HEK293 (cell line): Measurements from ENCODE around the gene IGDCC3.
A peak's percentile ranks its signal among the peaks of the same experiment; 100 is the strongest.

Experiments used
- CTCF ChIA-PET: fragments of 350-600 bp; formaldehyde crosslinking; extraction: SDS; loops from one replicate; lab custom pipeline; 2021; ENCODE audit warnings: antibody characterized with exemption; lab: Yijun Ruan, JAX
- POLR2A ChIA-PET: fragments of 300-600 bp; formaldehyde crosslinking; extraction: SDS; loops from one replicate; lab custom pipeline; 2020; ENCODE audit warnings: antibody characterized with exemption, inconsistent platforms; lab: Yijun Ruan, JAX
- H3K27ac ChIP-seq: fragments of 200-500 bp; sonication (Bioruptor generic); 2 replicates; pipeline ENCODE4 v1.5.1; 2014; ENCODE audit warnings: low read depth, low read length, control low read depth, inconsistent platforms; ENCODE audit errors: extremely low read depth
- H3K36me3 ChIP-seq, 2 experiments: fragments of 200-500 bp in 1 of 2; sonication (Bioruptor generic) in 1 of 2; 1 replicate in 1 of 2; 2 replicates in 1 of 2; pipeline ENCODE4 v1.5.1; 2014 to 2017; ENCODE audit warnings: inconsistent platforms in 2 of 2, low read length in 2 of 2; ENCODE audit not compliant: control insufficient read depth in 2 of 2, insufficient read depth in 1 of 2
- H3K4me1 ChIP-seq: fragments of 200-500 bp; sonication (Bioruptor generic); 2 replicates; pipeline ENCODE4 v1.5.1; 2014; ENCODE audit warnings: mild to moderate bottlenecking, low read length, inconsistent platforms; ENCODE audit not compliant: control insufficient read depth, insufficient read depth
- H3K4me3 ChIP-seq: 2 replicates; pipeline ENCODE4 v1.5.1; 2011; ENCODE audit warnings: low read depth, mild to moderate bottlenecking, control low read depth, low read length, moderate library complexity
- H3K9me3 ChIP-seq: fragments of 200-500 bp; sonication (Bioruptor generic); 2 replicates; pipeline ENCODE4 v1.5.1; 2014; ENCODE audit warnings: low read depth, low read length, inconsistent platforms; ENCODE audit not compliant: control insufficient read depth, insufficient read depth
- CTCF ChIP-seq: fragments of 450-650 bp; formaldehyde crosslinking; IDR thresholded peaks from 2 replicates; pipeline ENCODE4 v1.5.1; 2016; ENCODE audit warnings: missing biosample characterization, missing genetic modification characterization
- EGR2 ChIP-seq: fragments of 450-650 bp; formaldehyde crosslinking; IDR thresholded peaks from 2 replicates; pipeline ENCODE4 v1.5.1; 2016; ENCODE audit warnings: low read depth, missing biosample characterization, missing genetic modification characterization
- GLIS1 ChIP-seq: fragments of 450-650 bp; formaldehyde crosslinking; IDR thresholded peaks from 2 replicates; pipeline ENCODE4 v1.5.1; 2016; ENCODE audit warnings: missing biosample characterization, missing genetic modification characterization
- IKZF3 ChIP-seq: fragments of 450-650 bp; IDR thresholded peaks from 2 replicates; pipeline ENCODE4 v1.5.0; 2018; ENCODE audit warnings: missing biosample characterization, mild to moderate bottlenecking, missing genetic modification characterization, moderate library complexity
- KLF1 ChIP-seq: fragments of 450-650 bp; formaldehyde crosslinking; IDR thresholded peaks from 2 replicates; pipeline ENCODE4 v1.5.1; 2016; ENCODE audit warnings: missing biosample characterization, missing genetic modification characterization
- KLF17 ChIP-seq: fragments of 450-650 bp; formaldehyde crosslinking; IDR thresholded peaks from 2 replicates; pipeline ENCODE4 v1.5.1; 2016; ENCODE audit warnings: missing biosample characterization, missing genetic modification characterization
- KLF8 ChIP-seq: fragments of 450-650 bp; formaldehyde crosslinking; IDR thresholded peaks from 2 replicates; pipeline ENCODE4 v1.5.1; 2016; ENCODE audit warnings: missing biosample characterization, missing genetic modification characterization
- PRDM1 ChIP-seq: fragments of 450-650 bp; formaldehyde crosslinking; IDR thresholded peaks from 2 replicates; pipeline ENCODE4; 2016; ENCODE audit warnings: missing biosample characterization, missing genetic modification characterization
- SP2 ChIP-seq: fragments of 450-650 bp; formaldehyde crosslinking; IDR thresholded peaks from 2 replicates; pipeline ENCODE4 v1.5.1; 2016; ENCODE audit warnings: missing biosample characterization, missing genetic modification characterization
- TSHZ1 ChIP-seq: fragments of 450-650 bp; formaldehyde crosslinking; IDR thresholded peaks from 2 replicates; pipeline ENCODE4 v1.5.1; 2016; ENCODE audit warnings: missing biosample characterization, missing genetic modification characterization, borderline replicate concordance
- WT1 ChIP-seq: fragments of 450-650 bp; formaldehyde crosslinking; IDR thresholded peaks from 2 replicates; pipeline ENCODE4 v1.5.1; 2016; ENCODE audit warnings: missing biosample characterization, missing genetic modification characterization
- YY1 ChIP-seq: fragments of 450-650 bp; formaldehyde crosslinking; IDR thresholded peaks from 2 replicates; pipeline ENCODE4 v1.5.1; 2018; ENCODE audit warnings: missing biosample characterization, missing genetic modification characterization
- YY2 ChIP-seq: fragments of 450-650 bp; formaldehyde crosslinking; IDR thresholded peaks from 2 replicates; pipeline ENCODE4 v1.5.1; 2016; ENCODE audit warnings: missing biosample characterization, missing genetic modification characterization
- ZBTB20 ChIP-seq: fragments of 450-650 bp; formaldehyde crosslinking; IDR thresholded peaks from 2 replicates; pipeline ENCODE4 v1.5.1; 2016; ENCODE audit warnings: missing biosample characterization, missing genetic modification characterization
- ZBTB26 ChIP-seq: fragments of 450-650 bp; formaldehyde crosslinking; optimal IDR thresholded peaks from 2 replicates; pipeline ENCODE3; 2016; ENCODE audit warnings: missing biosample characterization, mild to moderate bottlenecking, missing genetic modification characterization
- ZBTB48 ChIP-seq: fragments of 450-650 bp; formaldehyde crosslinking; IDR thresholded peaks from 2 replicates; pipeline ENCODE4 v1.5.1; 2016; ENCODE audit warnings: missing biosample characterization, missing genetic modification characterization
- ZIC2 ChIP-seq: fragments of 450-650 bp; formaldehyde crosslinking; IDR thresholded peaks from 2 replicates; pipeline ENCODE4 v1.5.1; 2016; ENCODE audit warnings: missing biosample characterization, missing genetic modification characterization
- ZNF324 ChIP-seq: fragments of 450-650 bp; formaldehyde crosslinking; IDR thresholded peaks from 2 replicates; pipeline ENCODE4 v1.5.1; 2016; ENCODE audit warnings: missing biosample characterization, missing genetic modification characterization
- ZNF366 ChIP-seq: fragments of 450-650 bp; formaldehyde crosslinking; conservative IDR thresholded peaks from 2 replicates; pipeline ENCODE4 v1.5.1; 2016; ENCODE audit warnings: missing biosample characterization, missing genetic modification characterization
- ZNF423 ChIP-seq: fragments of 450-650 bp; formaldehyde crosslinking; IDR thresholded peaks from 2 replicates; pipeline ENCODE4 v1.5.1; 2016; ENCODE audit warnings: missing biosample characterization, missing genetic modification characterization
- ZNF529 ChIP-seq: fragments of 450-650 bp; formaldehyde crosslinking; IDR thresholded peaks from 2 replicates; pipeline ENCODE4 v1.5.1; 2017; ENCODE audit warnings: missing genetic modification characterization, missing biosample characterization; ENCODE audit not compliant: insufficient replicate concordance
- ZNF561 ChIP-seq: fragments of 450-650 bp; IDR thresholded peaks from 2 replicates; pipeline ENCODE4 v1.5.1; 2018; ENCODE audit warnings: missing biosample characterization, missing genetic modification characterization, borderline replicate concordance
- ZNF596 ChIP-seq: fragments of 450-650 bp; IDR thresholded peaks from 2 replicates; pipeline ENCODE4 v1.5.0; 2018; ENCODE audit warnings: missing biosample characterization, mild to moderate bottlenecking, missing genetic modification characterization, moderate library complexity
- ZNF701 ChIP-seq: fragments of 450-650 bp; formaldehyde crosslinking; IDR thresholded peaks from 2 replicates; pipeline ENCODE4 v1.5.1; 2016; ENCODE audit warnings: missing biosample characterization, missing genetic modification characterization
- ZNF707 ChIP-seq: fragments of 450-650 bp; formaldehyde crosslinking; IDR thresholded peaks from 2 replicates; pipeline ENCODE4 v1.5.1; 2016; ENCODE audit warnings: missing biosample characterization, missing genetic modification characterization
- ZSCAN4 ChIP-seq: fragments of 450-650 bp; formaldehyde crosslinking; IDR thresholded peaks from 2 replicates; pipeline ENCODE4 v1.5.1; 2017; ENCODE audit warnings: missing biosample characterization, missing genetic modification characterization

Gene IGDCC3

GRCh38 chr15:65337436-65338070, 40.2 kb downstream of the IGDCC3 start:
- no peak overlapping the region for H3K27ac ChIP-seq
- no peak overlapping the region for H3K4me3 ChIP-seq
- no peak for TF ChIP-seq ZBTB20 (tag by site-specific recombination)
- TF ChIP-seq ZNF423 (tag by site-specific recombination), result 0 out of 2 replicates have a peak, but pooled peaks have one; percentile 10
- TF ChIP-seq IKZF3 (tag by site-specific recombination), result 0 out of 2 replicates have a peak, but pooled peaks have one; percentile 32
- TF ChIP-seq GLIS1 (tag by site-specific recombination), result peak; percentile 91
- TF ChIP-seq ZIC2 (tag by site-specific recombination), result peak; percentile 74
- TF ChIP-seq ZNF561, result no peak
- no peak for TF ChIP-seq YY1 (tag by site-specific recombination)
- TF ChIP-seq CTCF, result no peak
- no peak for TF ChIP-seq ZNF707 (tag by site-specific recombination)
- peak; percentile 64 for TF ChIP-seq WT1 (tag by site-specific recombination)
- no peak for TF ChIP-seq ZBTB26 (tag by site-specific recombination)
- TF ChIP-seq SP2, result peak; percentile 4; the same call in 1 of the 2 replicates
- TF ChIP-seq KLF8 (tag by site-specific recombination), result no peak
- no peak for TF ChIP-seq ZNF366
- no peak for TF ChIP-seq ZNF701 (tag by site-specific recombination)
- TF ChIP-seq YY2, result no peak
- TF ChIP-seq PRDM1 (tag by site-specific recombination), result peak; percentile 14; the same call in 1 of the 2 replicates
- TF ChIP-seq ZSCAN4 (tag by site-specific recombination), result no peak
- TF ChIP-seq, all 188 proteins: peak for 7
- CTCF ChIA-PET, result interaction anchor here (0.6 to 4.1 kb wide), 3 partner anchors 18 to 528 kb away, joined by 3 to 20 read pairs (median 3); no protein-coding TSS in a partner anchor
- no peaks in the 10 kb centered on the region for H3K9me3 ChIP-seq
- H3K36me3 ChIP-seq, result no peaks in the 10 kb centered on the region
- H3K4me1 ChIP-seq, result peaks cover 4% of the 10 kb centered on the region
- POLR2A ChIA-PET, result no interaction called here

GRCh38 chr15:65336493-65337435, 41.0 kb downstream of the IGDCC3 start:
- H3K9me3 ChIP-seq, result no peaks in the 10 kb centered on the region
- CTCF ChIA-PET, result interaction anchor here (0.6 to 4.1 kb wide), 4 partner anchors 13 to 527 kb away, joined by 3 to 20 read pairs (median 3); partner anchors contain the start of gene CILP
- H3K4me1 ChIP-seq, result peaks cover 4% of the 10 kb centered on the region
- POLR2A ChIA-PET, result no interaction called here
- H3K4me3 ChIP-seq, result no peak overlapping the region
- no peak overlapping the region for H3K27ac ChIP-seq
- H3K36me3 ChIP-seq, result no peaks in the 10 kb centered on the region
- TF ChIP-seq KLF1 (tag by site-specific recombination) (peak; percentile 75), KLF17 (tag by site-specific recombination) (peak; percentile 82), TSHZ1 (tag by site-specific recombination) (no peak), ZNF529 (tag by site-specific recombination) (no peak), ZNF596 (tag by site-specific recombination) (no peak), ZNF324 (tag by site-specific recombination) (no peak), EGR2 (tag by site-specific recombination) (peak; percentile 84), ZBTB48 (tag by site-specific recombination) (no peak)
